Hepatocyte (in vitro differentiated cells): Measurements from ENCODE around the gene IL1RAPL2. TPM values are rescaled to one million over a fixed set of nuclear protein-coding genes. Genes with fewer than 3 reads are reported as not detected.

Experiments
- DNase-seq: peaks from one replicate; pipeline ENCODE4 v3.0.0-alpha.2; 2016; ENCODE audit warnings: low spot score
- H2AFZ ChIP-seq: fragments of 200-600 bp; sonication (generic); 2 replicates; pipeline ENCODE4 v1.6.0; 2016; ENCODE audit warnings: antibody characterized with exemption, mild to moderate bottlenecking
- H3K27ac ChIP-seq: fragments of 200-600 bp; sonication (generic); 2 replicates; pipeline ENCODE4 v1.5.1; 2016; ENCODE audit warnings: mild to moderate bottlenecking
- H3K27me3 ChIP-seq: fragments of 200-600 bp; sonication (generic); 2 replicates; pipeline ENCODE4 v1.6.1; 2016
- H3K36me3 ChIP-seq: fragments of 200-600 bp; sonication (generic); replicated peaks from 2 replicates; pipeline ENCODE4 v1.5.1; 2016; ENCODE audit warnings: low read depth; ENCODE audit not compliant: insufficient read depth
- H3K4me1 ChIP-seq: fragments of 200-600 bp; sonication (generic); 2 replicates; pipeline ENCODE4 v1.5.1; 2016; ENCODE audit warnings: mild to moderate bottlenecking, moderate library complexity; ENCODE audit not compliant: insufficient read depth
- H3K4me2 ChIP-seq: fragments of 200-600 bp; sonication (generic); 2 replicates; pipeline ENCODE4 v1.6.0; 2016
- H3K4me3 ChIP-seq: fragments of 200-600 bp; sonication (generic); 2 replicates; pipeline ENCODE4 v1.5.1; 2016; ENCODE audit warnings: mild to moderate bottlenecking
- H3K79me2 ChIP-seq: fragments of 200-600 bp; sonication (generic); 2 replicates; pipeline ENCODE4 v1.6.0; 2017; ENCODE audit warnings: mild to moderate bottlenecking
- H3K9me2 ChIP-seq: fragments of 200-600 bp; sonication (generic); replicated peaks from 2 replicates; pipeline ENCODE4 v1.6.0; 2017; ENCODE audit warnings: mild to moderate bottlenecking; ENCODE audit not compliant: insufficient read depth
- H3K9me3 ChIP-seq: fragments of 200-600 bp; sonication (generic); 2 replicates; pipeline ENCODE4 v1.5.1; 2016; ENCODE audit warnings: low read depth, mild to moderate bottlenecking
- H4K20me1 ChIP-seq: fragments of 200-600 bp; sonication (generic); 2 replicates; pipeline ENCODE4 v1.6.0; 2016; ENCODE audit warnings: mild to moderate bottlenecking; ENCODE audit not compliant: insufficient read depth, poor library complexity, severe bottlenecking
- EZH2 ChIP-seq: fragments of 200-600 bp; sonication (generic); IDR thresholded peaks from 2 replicates; pipeline ENCODE4 v1.6.1; 2016; ENCODE audit warnings: antibody characterized with exemption, mild to moderate bottlenecking, borderline replicate concordance
- EZH2phosphoT487 ChIP-seq: fragments of 200-600 bp; sonication (generic); IDR thresholded peaks from one replicate; pipeline ENCODE4 v1.6.1; 2018; ENCODE audit warnings: antibody characterized with exemption, mild to moderate bottlenecking, low read depth, moderate library complexity; ENCODE audit not compliant: unreplicated experiment, severe bottlenecking
- WGBS: methylation state at CpG from one replicate; pipeline ENCODE4 v1.1.6; 2016; ENCODE audit warnings: low lambda C conversion rate; ENCODE audit errors: missing lambda C conversion rate; 5-methylcytosine and 5-hydroxymethylcytosine counted together
- polyA plus RNA-seq: library from polyadenylated mRNA; unstranded; fragments of >200 nt; fragmentation: Nextera tagmentation; extraction: Ambion mirVana; gene quantifications from 2 replicates; pipeline ENCODE4 v1.2.1, GENCODE V29; 2016
- total RNA-seq: library from RNA; depleted of rRNA; stranded (reverse); fragments of >200 nt; gene quantifications from 2 replicates; pipeline ENCODE4 v1.2.3, GENCODE V29; 2014
- TF ChIP-seq, protein P1 (sequence below): fragments of 200-600 bp; sonication (generic); IDR thresholded peaks from 2 replicates; pipeline ENCODE4 v1.5.1; 2016; ENCODE audit warnings: antibody characterized with exemption, mild to moderate bottlenecking; ENCODE audit not compliant: poor library complexity

IL1RAPL2 gene
- total and polyA plus RNA-seq, 2 experiments from 2014 or later: 0.40 TPM; not detected in 1

DNA sequence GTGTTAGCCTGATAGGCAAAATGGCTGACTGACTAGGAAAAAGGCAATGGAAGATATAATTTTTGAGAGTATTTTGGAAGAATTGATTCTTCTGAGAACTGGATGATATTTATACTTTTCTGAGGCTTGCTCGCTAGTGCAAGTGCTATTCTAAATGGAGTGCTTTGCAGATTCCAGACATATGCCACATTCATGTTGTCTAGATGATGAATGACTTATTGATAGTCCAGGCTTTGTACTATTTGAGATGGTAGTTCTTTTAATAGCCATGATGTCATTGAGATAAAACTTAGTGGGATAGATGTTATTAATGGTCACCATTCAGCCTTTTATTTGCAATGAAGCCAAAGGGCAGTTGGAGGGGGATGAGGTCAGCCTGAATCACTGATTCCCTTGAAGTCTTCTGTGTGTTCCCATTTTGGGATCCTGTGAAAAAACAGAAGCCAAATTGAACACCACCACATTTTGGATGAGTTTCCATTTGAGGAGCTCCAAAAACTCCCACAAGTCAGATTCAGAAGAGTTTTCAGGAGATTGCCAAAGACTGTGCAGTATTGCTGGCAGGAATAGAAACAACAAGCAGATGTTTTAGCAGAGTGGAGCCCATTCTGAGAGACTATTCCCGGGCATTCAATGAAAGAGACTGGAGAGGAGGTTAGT, 184.1 kb downstream of the IL1RAPL2 start:
- Histone ChIP-seq H3K27ac (no peak overlapping the region), H3K9me3 (no peaks in the 10 kb centered on the region), H3K36me3 (no peaks in the 10 kb centered on the region), H3K27me3 (no peaks in the 10 kb centered on the region), H4K20me1 (no peaks in the 10 kb centered on the region), H3K4me2 (no peak overlapping the region), H3K79me2 (no peaks in the 10 kb centered on the region), H3K4me3 (no peak overlapping the region), H3K4me1 (no peaks in the 10 kb centered on the region), H3K9me2 (no peaks in the 10 kb centered on the region), H2AFZ (no peak overlapping the region)
- TF ChIP-seq, protein P1, sequence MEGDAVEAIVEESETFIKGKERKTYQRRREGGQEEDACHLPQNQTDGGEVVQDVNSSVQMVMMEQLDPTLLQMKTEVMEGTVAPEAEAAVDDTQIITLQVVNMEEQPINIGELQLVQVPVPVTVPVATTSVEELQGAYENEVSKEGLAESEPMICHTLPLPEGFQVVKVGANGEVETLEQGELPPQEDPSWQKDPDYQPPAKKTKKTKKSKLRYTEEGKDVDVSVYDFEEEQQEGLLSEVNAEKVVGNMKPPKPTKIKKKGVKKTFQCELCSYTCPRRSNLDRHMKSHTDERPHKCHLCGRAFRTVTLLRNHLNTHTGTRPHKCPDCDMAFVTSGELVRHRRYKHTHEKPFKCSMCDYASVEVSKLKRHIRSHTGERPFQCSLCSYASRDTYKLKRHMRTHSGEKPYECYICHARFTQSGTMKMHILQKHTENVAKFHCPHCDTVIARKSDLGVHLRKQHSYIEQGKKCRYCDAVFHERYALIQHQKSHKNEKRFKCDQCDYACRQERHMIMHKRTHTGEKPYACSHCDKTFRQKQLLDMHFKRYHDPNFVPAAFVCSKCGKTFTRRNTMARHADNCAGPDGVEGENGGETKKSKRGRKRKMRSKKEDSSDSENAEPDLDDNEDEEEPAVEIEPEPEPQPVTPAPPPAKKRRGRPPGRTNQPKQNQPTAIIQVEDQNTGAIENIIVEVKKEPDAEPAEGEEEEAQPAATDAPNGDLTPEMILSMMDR: no peak
- no peak for TF ChIP-seq EZH2phosphoT487
- TF ChIP-seq EZH2: no peak
- WGBS: 70% methylated on average over 2 of the region's 2 CpGs
- no peak for DNase-seq

DNA sequence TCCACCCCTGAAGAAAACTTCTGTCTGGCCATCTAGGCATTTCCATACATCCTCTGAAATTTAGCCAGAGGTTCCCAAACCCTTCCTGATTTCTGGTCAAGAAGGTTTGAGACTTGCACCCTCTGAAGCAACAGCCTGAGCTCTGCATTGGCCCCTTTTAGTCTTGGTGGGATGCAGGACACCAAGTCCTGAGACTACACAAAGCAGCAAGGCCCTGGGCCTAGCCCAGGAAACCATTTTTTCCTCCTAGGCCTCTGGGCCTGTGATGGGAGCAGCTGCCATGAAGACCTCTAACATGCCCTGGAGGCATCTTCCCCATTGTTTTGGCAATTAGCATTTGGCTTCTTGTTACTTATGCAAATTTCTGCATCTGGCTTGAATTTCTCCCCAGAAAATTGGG, 196.6 kb downstream of the IL1RAPL2 start:
- Histone ChIP-seq H3K27ac (no peak overlapping the region), H3K9me3 (no peaks in the 10 kb centered on the region), H3K79me2 (no peaks in the 10 kb centered on the region), H3K4me3 (no peak overlapping the region), H2AFZ (no peak overlapping the region), H4K20me1 (no peaks in the 10 kb centered on the region), H3K4me1 (no peaks in the 10 kb centered on the region), H3K27me3 (no peaks in the 10 kb centered on the region), H3K36me3 (no peaks in the 10 kb centered on the region), H3K9me2 (no peaks in the 10 kb centered on the region), H3K4me2 (no peak overlapping the region)
- no peak for DNase-seq
- TF ChIP-seq, protein P1: no peak
- no peak for TF ChIP-seq EZH2phosphoT487
- TF ChIP-seq EZH2: no peak

DNA sequence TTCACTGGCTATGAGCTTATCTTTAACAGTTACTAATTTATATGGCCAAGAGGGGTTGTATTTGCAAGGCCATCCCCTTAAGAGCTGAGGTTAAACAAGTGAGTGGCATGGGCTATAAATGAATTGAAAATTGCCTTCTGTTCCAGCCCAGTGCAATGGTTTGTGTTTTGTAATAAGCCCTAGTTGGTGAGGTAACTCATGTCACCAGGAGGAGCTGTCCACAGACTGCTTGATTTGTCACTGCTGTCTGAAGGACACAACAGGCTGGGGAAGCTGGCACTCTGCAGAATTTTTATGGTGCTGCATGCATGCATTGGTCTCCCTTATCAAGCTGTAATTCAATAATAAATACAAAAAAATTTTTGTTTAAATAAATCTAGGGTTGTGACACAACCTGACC, 223.8 kb downstream of the IL1RAPL2 start:
- Histone ChIP-seq H3K4me3 (no peak overlapping the region), H3K79me2 (no peaks in the 10 kb centered on the region), H3K4me1 (no peaks in the 10 kb centered on the region), H3K27ac (no peak overlapping the region), H3K9me2 (no peaks in the 10 kb centered on the region), H3K36me3 (no peaks in the 10 kb centered on the region), H4K20me1 (no peaks in the 10 kb centered on the region), H3K4me2 (no peak overlapping the region), H3K27me3 (no peaks in the 10 kb centered on the region), H3K9me3 (no peaks in the 10 kb centered on the region), H2AFZ (no peak overlapping the region)
- TF ChIP-seq, protein P1: no peak
- TF ChIP-seq EZH2phosphoT487: no peak
- no peak for TF ChIP-seq EZH2
- DNase-seq: no peak

DNA sequence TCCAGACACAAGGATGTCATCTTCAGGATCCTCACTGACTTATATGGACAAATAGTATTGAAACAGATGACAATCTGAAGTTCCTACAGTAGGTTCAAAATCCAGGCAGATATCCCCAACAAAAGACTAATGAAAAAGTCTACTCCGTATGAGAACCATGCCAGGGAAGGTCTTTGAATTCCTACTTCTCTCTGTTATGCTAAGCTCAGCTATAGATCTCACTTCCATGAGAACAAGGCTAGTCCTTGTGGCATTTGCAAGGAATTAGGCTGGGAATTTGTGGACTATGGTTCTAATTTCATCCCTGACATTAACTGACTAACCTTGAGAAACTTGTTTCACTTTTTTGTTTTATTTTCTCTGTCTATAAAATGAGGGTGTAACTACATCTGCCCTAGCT, 229.8 kb downstream of the IL1RAPL2 start:
- no peaks in the 10 kb centered on the region for H3K36me3 ChIP-seq
- H3K27me3 ChIP-seq: no peaks in the 10 kb centered on the region
- 39% methylated on average over 1 of the region's 1 CpG for WGBS
- no peak overlapping the region for H2AFZ ChIP-seq
- no peaks in the 10 kb centered on the region for H3K4me1 ChIP-seq
- H3K4me2 ChIP-seq: no peak overlapping the region
- TF ChIP-seq EZH2 (no peak), EZH2phosphoT487 (no peak)
- TF ChIP-seq, protein P1: no peak
- H3K9me2 ChIP-seq: no peaks in the 10 kb centered on the region
- H3K4me3 ChIP-seq: no peak overlapping the region
- DNase-seq: no peak
- H4K20me1 ChIP-seq: no peaks in the 10 kb centered on the region
- H3K79me2 ChIP-seq: no peaks in the 10 kb centered on the region
- no peak overlapping the region for H3K27ac ChIP-seq
- H3K9me3 ChIP-seq: no peaks in the 10 kb centered on the region
